ENCODE measurements around the gene AFF3.

- TF ChIP-seq CEBPB (IDR thresholded peaks at IDR 0.05) (no peak), EGR1 (IDR thresholded peaks at IDR 0.05) (no peak)
- TF ChIP-seq, protein P1, sequence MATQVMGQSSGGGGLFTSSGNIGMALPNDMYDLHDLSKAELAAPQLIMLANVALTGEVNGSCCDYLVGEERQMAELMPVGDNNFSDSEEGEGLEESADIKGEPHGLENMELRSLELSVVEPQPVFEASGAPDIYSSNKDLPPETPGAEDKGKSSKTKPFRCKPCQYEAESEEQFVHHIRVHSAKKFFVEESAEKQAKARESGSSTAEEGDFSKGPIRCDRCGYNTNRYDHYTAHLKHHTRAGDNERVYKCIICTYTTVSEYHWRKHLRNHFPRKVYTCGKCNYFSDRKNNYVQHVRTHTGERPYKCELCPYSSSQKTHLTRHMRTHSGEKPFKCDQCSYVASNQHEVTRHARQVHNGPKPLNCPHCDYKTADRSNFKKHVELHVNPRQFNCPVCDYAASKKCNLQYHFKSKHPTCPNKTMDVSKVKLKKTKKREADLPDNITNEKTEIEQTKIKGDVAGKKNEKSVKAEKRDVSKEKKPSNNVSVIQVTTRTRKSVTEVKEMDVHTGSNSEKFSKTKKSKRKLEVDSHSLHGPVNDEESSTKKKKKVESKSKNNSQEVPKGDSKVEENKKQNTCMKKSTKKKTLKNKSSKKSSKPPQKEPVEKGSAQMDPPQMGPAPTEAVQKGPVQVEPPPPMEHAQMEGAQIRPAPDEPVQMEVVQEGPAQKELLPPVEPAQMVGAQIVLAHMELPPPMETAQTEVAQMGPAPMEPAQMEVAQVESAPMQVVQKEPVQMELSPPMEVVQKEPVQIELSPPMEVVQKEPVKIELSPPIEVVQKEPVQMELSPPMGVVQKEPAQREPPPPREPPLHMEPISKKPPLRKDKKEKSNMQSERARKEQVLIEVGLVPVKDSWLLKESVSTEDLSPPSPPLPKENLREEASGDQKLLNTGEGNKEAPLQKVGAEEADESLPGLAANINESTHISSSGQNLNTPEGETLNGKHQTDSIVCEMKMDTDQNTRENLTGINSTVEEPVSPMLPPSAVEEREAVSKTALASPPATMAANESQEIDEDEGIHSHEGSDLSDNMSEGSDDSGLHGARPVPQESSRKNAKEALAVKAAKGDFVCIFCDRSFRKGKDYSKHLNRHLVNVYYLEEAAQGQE (IDR thresholded peaks at IDR 0.05; ENCODE audit: low read depth) = no peak
These were observed 426.4 kb downstream of the AFF3 start for GRCh38 chr2:99715956-99716355.

All from Ishikawa (cell line).